HG03064 (cell line): ENCODE measurements around the gene TRPT1.

Source experiments
- ATAC-seq: cut with Tn5 transposase; IDR thresholded peaks from one replicate; pipeline ENCODE4 v1.9.1; 2021; ENCODE audit warnings: low read depth; ENCODE audit not compliant: unreplicated experiment

The TRPT1 gene

DNA sequence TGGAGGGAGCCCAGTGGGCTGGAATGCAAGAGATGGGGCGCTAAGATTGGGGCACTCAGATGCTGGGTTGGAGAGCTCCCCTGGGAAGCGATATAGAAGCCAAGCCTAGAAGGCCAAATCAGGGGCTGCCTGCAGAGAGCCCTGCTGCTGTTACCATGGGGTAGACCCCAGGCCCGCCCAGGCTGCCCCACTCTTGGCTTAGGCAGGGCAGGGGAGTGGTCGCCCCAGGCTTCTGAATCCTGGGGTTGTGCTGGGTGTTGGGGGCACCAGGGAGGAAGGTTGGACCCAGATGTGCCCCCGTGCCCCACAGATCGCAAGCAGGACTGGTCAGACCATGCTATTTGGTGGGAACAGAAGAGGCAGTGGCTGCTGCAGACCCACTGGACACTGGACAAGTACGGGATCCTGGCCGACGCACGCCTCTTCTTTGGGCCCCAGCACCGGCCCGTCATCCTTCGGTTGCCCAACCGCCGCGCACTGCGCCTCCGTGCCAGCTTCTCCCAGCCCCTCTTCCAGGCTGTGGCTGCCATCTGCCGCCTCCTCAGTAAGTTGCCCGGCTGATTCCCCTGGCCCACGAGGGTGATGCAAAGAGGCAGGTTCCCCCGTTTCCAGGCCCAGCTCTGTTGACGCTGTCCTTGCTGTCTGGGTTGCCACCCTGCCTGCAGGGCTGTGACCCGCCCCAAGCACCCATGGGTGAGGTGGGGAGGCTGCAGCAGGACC is 15.5 kb downstream of the TRPT1 start:
- ATAC-seq, result no peak

DNA sequence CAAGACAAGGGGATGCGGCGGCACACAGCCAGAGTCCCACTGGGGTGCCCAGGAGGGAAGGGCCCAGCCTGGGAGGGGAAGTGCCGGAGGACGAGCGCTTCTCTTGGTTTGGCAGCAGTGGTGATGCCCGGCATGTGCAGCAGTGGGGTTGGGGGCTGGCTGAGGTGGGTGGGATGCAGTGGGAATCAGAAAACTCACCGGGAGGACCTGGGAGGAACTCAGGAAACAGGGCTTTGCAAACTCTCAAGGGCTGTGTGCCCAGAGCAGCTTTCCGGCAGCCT is 16.5 kb downstream of the TRPT1 start:
- ATAC-seq, result no peak

DNA sequence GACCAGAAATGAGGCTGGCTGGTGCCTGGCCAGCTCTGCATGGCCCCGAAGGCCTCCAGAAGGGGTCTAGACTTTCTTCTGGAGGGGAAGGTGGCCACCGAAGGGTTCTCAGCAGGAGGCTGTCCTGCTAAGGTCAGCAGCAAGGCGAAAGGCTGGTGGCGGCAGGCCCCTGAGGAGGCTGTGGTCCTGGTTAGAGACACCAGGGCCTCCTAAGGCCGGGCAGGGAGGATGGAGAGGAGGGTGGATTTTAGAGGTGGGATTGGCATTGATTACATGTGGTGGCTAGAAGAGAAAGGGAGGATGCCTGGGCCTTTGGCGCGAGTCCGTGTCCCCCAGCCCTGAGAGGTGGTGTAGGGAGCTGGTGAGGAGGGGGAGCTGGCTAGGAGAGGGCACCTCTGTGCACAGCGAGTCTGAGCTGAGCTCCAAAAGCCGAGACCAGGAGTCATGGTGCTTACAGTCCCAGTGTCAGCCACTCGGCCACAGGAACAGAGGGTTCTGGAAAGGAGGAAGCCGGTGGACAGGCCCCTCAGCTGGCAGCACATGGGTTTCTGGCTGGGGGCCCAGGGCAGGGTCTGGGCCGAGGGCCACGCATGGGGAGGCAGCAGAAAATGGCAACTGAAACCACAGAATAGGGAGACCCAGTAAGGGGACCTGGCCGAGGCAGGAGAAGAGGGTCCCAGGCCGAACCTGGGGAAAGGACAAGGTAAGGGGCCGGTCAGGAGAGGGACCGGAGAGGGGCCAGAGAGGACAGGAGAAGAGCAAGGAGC is 17.0 kb downstream of the TRPT1 start:
- no peak for ATAC-seq

DNA sequence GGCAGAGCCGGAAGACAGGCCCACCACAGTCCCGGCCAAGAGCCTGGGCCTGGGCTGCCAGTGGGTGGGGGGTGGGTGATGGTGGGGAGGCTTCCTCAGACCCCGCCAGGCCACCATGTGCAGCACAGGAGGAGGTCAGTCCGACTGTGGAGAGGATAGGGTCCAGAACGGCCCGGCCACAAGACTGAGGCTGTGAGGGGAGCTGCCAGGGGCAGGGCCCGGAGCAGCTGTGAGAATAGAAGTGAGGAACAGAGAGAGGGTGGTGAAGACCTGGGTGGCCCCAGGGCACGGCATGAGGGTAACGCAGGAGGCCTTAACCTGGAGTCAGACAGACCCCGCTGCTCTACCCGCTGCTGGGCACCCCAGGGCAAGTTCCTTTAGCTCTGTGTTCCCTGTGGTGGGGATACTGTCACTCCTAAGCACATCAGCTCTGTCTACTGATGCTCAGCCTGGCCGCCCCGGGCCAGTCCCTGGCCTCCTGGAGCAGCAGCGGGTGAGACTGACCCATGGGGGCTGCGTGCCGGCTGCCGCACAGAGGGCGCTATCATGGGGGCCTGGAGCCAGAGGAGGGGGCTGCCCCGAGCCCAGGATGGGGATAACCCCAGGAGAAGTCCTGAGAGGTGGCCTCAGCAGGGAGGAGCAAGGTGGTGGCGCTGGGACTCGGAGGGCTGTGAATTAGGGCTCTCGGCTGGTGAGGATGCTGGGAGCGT is 17.7 kb downstream of the TRPT1 start:
- ATAC-seq, result no peak

DNA sequence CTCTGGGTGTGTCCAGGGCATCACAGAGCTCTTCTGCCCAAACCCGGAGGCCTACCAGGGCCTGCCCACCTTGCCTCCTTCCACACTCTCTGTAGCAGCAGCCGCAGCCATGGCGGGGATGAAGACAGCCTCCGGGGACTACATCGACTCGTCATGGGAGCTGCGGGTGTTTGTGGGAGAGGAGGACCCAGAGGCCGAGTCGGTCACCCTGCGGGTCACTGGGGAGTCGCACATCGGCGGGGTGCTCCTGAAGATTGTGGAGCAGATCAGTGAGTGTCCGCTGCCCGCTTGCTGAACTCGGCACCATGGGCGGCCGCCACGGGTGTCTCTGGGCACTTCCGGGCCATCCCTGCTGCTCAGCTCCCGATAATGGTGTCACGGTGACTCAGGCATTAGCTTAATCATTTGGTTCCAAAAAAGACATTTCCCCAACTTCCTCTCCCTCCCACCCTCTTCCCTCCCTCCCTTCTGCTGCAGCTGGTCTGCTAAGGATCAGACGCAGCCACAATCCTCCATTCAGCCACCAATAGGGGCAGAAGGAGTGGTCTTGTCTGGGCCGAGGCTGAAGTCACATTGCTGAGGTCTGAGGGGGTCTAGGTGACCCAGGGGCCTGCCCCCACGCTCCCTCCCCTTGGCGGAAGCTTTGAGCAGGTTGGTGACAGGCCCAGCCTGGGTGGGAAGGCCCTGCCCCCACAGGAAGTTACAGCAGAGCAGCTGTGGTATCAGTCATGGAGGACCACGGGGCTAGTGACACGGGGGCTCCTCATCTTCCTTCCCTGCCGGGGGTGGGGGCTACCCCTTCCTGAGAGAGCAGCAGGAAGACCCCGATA is 18.5 kb downstream of the TRPT1 start:
- ATAC-seq, result peak; percentile 43

DNA sequence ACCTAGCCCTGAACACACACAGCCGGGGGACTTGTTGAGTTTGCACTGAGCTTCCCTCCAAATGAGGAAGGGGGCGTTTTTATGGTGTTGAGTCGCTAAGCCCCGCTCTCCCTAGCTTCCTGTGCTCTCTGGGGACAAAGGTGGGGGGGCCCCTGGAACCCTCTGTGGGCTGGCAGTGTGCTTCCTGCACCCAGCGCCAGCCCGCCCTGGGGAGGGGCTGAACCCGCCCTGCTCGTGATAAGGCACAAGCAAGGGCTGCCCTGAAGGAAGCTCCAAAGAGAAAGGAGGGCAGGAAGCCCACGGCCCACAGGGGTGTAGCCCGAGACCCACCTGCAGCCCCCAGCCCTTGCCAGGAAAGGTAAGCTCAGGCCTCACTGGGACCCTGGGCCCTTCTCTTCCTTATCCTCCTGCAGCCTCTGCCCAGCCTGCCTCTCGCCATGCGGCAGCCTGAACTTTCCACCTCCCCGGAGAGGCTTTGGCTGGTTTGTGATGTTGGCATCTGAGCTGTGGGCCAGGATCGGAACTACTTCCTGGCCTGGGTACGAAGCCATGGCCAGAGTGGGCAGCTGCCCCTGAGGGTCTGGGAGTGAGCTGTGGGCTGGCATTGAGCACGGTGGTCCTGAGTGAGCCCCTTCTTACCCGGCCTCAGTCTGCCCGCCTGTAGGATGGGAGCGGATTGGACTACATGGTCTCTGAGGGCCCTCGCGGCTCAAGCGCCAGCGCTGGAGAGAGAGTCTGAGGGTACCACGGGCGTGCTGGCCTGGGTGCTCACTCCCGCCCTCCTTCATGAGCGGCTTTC is 19.3 kb downstream of the TRPT1 start, which contains the start of gene FERMT3:
FERMT3 (plus strand) TSS at position 265 of the 799 bp plus-strand sequence. CDS start 644 bp downstream, outside the sequence.
- ATAC-seq, result no peak

DNA sequence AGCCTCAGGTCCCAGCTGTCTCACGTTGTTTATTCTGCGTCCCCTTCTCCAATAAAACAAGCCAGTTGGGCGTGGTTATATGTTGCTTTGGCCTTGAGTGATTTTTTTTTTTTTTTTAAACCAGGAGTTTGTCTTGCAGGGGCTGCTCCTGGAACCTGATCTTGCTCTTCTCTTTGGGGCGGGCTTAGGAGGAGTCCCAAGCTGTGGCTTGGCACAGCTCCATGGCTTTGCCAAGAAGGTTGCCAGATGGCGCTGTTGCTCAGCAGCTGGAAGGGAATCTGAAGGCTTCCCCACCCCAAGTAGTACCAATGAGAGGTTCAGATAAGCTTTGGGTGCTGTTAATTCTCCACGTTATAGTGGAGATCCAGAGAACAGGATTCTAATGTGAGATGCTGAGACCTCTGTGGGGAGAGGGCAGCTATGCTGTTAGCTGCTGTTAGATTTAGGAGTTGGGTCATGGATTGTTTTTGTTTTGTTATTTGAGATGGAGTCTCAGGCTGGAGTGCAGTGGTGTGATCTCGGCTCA is 21.5 kb downstream of the TRPT1 start:
- no peak for ATAC-seq

DNA sequence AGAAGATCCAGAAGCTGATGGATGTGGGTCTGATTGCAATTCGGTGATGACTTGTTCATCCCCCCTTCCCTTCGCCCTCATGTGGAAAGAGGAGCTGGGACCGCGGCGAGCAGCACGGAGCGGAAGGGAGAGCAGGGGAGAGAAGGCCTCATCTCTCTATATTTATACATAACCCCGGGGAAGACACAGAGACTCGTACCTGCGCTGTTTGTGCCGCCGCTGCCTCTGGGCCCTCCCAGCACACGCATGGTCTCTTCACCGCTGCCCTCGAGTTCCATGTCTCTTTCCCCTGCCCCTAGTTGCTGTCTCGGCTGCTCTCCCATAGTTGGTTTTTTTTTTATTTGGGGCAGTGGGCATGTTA is 21.9 kb downstream of the TRPT1 start:
- ATAC-seq, result no peak

DNA sequence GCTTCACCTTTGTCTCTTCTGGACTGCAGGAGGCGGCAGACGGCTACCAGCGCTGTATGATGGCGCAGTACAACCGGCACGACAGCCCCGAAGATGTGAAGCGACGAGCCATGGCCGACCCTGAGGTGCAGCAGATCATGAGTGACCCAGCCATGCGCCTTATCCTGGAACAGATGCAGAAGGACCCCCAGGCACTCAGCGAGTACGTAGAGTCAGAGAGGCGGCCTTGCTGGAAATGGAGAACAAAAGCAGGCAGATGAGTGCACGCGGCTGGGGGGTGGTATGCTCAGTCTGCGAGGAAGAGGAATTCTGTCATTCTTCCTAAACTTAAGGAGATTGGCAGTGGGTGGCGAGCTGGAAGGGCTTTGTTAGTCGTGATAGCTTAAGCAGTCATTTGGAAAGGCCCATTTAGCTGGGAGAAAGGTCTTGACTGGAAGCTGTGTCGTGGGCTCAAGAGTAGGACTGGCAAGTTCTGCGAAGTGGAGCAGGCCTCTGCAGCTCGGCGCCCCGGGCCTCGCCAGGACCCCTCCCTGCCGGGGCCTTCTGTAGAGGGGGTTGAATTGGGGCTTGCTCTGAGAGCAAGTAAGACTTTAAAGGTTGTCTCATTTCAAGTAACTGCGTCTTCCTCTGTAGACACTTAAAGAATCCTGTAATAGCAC is 22.4 kb downstream of the TRPT1 start:
- no peak for ATAC-seq

DNA sequence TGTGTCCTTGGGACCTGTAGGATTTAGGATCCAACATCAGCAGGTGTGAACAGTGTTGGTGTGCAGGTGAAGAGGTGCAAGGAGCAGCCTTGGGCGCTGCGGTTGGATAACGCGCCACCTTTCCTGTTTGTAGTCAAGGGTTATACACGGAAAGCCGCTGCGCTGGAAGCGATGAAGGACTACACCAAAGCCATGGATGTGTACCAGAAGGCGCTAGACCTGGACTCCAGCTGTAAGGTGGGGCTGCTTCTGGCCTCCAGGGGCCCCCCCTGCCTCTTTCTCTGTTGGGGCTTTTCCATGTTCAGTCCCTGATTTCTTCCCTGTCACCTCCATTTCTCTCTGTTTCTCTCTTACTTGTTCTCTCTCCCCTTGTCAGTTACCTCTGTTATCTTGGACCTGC is 23.0 kb downstream of the TRPT1 start:
- no peak for ATAC-seq

DNA sequence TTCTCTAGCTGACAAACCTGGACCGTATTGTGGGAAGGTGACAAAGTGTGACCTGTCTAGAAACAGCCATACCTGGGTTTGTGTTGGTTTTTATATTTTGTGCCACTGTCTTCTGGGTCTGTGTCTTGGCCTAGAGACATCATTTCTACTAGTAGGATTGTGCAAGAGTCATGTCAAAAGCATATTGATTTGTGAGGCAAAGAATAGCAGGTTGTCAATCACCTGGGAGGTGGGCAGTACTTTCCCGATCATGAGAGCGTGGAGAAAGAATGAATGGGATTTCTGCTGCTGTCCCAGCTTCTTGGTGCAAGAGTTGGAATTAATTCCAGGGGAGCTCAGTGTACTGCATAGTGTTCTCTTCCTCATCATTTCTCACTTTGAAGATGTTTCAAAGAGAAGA is 24.4 kb downstream of the TRPT1 start:
- no peak for ATAC-seq

DNA sequence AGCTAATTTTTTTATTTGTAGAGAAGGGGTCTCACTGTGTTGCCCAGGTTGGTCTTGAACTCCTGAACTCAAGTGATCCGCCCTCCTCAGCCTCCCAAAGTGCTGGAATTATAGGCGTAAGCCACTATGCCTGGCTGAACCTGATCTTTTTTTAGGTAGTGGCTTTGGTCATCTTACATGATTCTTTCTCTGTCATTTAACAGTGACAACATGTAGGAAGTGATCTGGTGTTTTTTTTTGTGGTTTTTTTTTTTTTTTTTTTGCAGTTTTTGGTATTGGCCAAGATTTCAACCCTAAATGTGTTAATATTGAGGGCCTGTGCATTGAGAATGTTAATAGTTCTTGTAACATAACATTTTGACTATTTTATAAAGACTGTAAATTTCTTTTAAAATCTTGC is 27.5 kb downstream of the TRPT1 start:
- ATAC-seq, result no peak

DNA sequence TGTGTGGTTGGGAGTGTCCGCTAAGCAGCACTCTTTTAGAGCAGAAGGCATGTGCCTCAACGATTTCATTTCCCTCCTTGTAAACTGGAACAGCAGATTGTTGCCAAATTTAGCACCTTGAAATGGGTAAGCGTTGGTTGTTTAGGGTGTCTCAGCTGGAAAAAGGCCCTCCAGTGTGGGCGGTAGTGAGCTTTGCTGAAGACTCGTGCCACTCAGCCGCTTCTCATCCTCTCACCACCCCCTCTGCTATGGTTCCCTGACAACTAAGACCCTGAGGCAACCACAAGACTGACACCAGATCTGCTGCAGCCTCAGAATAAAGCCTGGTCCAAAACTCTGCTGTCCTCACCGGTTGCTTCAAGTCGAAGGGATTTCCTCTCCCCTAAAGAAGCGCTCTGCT is 29.4 kb downstream of the TRPT1 start:
- ATAC-seq, result no peak

DNA sequence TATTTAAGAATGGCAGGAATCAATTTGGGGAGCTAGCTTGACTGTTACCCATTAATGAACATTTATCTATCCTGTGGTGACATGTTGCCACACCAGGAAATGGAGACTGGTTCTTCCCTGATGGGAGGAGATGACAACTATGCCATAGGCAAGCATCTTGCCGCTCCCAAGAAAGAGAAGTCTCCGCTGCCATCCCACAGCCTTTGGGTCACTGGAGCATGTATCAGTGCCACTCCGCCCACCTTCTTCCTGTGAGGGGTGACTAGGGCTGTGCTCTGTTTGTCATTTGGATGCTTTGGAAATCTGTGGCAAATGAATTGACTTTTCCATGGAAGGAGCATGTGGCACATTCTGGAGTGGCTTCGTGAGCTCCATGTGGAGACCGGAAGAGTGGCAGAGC is 33.6 kb downstream of the TRPT1 start:
- ATAC-seq, result no peak

DNA sequence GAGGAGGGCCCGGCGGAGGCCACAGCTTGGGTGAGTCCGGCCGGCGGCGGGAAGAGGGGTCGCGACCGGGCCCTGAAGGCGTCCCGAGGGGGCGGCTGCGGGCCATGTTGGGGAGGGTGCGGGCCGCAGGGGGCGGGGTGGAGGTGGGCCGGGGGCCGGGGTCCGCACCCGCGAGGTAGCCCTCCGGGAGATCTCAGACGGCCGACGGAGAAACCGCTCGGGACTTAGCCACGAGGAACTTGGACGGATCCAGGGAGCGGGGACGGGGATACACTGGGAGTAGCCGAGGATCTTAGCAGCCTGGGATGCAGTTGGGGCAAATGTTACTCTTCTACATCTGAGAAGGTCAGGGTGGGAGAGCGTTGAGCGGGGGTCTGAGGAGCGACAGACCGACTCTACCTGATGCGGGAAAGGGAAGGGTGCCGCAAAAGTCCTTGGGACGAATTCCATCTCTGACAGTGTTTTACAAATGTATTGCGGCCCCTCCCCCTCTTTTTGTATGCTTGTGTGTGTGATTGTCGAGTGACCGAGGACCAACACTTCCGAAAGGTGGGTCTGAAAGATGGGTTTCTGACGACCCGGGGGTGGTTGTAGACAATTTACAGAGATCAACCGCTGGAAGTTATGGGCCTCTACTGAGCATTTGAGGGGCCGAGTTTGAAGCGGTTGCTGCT is 39.4 kb downstream of the TRPT1 start:
- ATAC-seq, result peak; percentile 8

DNA sequence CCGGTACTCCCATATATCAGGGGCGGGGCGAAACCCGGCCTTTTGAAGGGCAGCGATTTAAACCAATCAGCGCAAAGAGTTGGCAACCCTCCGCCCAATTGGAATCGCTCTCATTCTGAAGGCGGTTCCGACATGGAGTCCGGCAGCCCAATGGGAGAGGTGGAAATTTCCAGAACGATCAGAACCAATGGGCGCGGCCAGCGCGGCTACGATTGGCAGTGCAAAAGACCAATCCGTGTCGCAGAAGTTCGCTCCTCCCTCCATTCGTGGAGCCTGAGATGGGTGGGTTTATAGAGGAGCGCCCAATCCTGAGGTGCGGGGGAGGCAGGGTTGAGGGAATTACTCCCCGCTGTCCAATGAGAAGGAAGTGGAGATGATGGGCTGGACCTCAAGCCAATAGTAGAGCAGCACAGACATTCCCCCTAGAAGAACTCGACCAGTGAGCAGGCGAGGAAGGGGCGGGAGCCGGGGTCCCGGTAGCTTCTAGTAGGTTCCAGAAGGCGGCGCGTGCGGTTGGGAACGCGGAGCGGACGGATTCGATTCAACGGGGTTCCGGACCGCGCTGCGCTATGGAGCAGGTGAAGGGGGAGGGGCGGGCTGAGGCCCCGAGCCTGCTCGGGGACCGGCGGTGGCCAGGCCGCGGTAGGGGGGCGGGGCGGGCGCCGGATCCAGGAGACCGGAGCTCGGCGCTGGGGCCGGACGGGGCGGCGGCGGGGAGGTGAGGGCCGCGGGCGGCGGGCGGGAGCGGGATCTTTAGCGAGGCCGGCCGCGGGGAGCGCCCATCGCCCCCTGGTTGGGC is 40.1 kb downstream of the TRPT1 start, which contains the start of gene STIP1:
STIP1 (plus strand) TSS at position 479 of the 799 bp plus-strand sequence; CDS start at position 570, 91 bp downstream.
- peak; percentile 84 for ATAC-seq

DNA sequence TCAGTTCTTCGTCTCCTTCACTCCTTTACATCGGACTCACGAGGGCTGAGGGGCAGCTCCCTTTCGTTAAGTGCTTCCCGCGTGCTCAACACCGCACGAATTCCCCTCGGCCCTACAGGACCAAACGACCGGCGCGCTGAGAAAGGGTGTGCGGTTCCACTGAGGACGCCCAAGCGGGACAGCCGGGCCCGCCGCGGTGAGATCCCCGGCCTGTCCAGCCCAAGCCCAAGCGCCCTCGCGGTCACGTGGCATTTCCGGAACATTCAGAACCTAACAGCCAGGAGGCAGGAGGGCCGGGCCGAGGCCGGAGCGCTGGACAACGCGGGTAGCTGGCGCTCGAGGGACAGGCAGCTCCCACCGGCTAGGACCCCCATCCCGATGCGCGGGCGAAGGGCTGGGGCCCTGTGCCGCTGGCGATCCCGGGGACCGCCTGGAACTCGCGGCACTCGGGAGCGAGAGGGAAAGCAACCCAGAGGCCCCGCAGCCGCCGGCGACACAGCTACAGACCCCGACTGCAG is 40.8 kb downstream of the TRPT1 start:
- peak; percentile 16 for ATAC-seq

DNA sequence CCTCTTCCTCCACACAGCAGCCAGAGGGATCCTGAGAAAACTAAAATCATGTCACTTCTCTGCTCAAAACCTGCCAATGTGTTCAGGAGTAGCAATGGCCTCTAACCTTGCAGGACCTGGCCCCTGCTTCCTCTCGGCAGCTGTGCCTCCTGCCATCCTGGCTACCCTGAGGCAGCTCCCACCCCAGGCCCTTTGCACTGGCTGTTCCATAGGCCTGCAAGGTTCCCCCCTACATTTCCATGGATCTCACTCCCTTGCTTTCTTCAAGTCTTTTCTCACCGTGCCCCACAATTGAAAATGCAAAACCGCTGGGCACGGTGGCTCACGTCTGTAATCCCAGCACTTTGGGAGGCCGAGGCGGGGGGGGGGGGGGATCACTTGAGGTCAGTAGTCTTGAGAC is 42.1 kb downstream of the TRPT1 start:
- ATAC-seq, result no peak
